ENCODE measurements around the gene RAD51C. TPM values are rescaled to one million over a fixed set of nuclear protein-coding genes. Genes with fewer than 3 reads are reported as not detected.
"Not testable (repeated sequence)": the region's sequence is repeated elsewhere in the genome, so short reads cannot be mapped to it uniquely, and the experiment has no call there.

RAD51C gene
- 31.1 and 33.6 TPM in 2 replicates for total RNA-seq

- DNase-seq (ENCODE audit: low read depth), result peak; percentile 71
Measured at GRCh38 chr17:58692239-58693055, at the start of gene RAD51C. TSS of gene RAD51C (plus strand) at chr17:58692602. CDS start at chr17:58692644, 42 bp downstream.

DNA sequence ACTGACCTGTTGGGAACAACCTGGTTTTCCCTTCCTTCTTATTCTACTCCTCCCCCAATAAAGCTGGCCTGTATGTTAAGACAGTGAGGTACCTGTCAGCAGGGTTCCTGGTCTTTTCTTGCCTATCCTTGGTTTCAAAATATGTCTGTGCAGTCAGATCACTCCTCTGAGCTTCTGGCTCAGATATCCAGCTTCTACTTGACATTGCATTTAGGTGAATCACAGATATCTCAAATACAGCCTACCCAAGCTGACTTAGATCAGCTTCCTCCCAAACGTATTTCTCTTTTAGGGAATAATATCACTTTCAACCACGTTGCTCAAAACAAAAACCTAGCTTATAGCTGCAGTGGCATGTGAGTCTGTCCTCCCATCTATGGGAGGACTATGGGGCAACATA, 49.3 kb upstream of the RAD51C start:
- DNase-seq (ENCODE audit: low read depth), result peak; percentile 53

DNA sequence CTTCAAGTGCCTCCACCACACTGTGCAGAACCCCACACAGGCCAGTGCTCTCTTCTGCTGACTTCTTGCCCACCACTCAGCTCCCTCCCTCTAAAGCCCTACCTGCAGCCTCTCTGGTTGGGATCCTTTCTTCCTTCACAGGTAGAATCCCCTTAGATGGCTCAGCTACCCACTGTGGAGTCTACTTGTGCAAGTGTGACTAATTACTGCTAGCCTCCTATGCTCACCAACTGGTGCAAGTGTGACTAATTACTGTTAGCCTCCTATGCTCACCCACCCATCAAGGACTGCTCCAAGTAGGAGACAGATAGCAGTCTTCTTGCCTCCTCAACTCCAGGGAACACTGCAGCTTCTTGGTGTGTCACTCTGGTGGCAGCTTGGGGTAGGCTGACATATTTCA, 44.2 kb upstream of the RAD51C start:
- peak; percentile 51 for DNase-seq (ENCODE audit: low read depth)

- peak; percentile 16 for DNase-seq (ENCODE audit: low read depth)
Measured at GRCh38 chr17:58657962-58658803, 34.2 kb upstream of the RAD51C start.

DNA sequence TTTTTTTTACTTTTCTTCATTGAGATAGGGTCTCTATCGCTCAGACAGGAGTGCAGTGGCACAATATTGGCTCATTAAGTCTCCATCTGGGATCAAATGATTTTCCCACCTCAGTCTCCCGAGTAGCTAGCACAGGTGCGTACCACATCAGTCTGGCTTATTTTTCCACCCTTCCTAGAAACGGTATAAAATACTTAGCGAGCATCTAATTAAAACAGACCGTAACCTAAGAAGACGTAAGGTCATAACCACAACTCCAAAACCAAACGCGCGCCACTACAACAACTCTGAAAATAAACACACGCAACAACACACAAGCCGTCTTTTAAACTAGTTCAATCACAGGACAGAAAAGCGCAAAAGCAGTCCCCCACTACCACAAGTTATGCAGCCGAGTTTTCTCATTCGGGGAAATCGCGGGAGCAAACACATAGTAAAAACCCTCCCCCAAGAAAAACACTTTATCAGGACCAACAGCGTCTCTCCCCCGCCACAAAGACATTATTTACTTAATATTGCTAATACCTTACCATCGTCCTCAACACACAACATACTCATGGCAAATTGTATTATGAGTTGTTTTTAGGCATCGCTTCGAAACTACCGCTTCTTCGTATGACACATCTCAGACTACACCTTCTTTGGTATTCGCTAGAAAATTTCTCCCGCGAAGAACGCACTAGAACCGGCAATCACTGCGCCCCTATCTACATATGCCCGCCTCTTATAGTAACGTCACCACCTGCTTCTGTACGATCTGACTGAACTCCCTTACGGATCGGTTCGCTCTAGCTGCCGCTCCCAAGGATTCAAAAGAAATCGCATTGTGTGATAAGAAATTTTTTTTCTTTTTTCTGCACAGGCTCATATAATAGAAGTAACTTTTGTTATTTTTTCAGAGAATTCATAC, 33.3 kb upstream of the RAD51C start:
- DNase-seq (ENCODE audit: low read depth), result peak; percentile 97

GRCh38 chr17:58659714-58660084, 32.7 kb upstream of the RAD51C start:
- DNase-seq (ENCODE audit: low read depth), result not testable (repeated sequence)

DNA sequence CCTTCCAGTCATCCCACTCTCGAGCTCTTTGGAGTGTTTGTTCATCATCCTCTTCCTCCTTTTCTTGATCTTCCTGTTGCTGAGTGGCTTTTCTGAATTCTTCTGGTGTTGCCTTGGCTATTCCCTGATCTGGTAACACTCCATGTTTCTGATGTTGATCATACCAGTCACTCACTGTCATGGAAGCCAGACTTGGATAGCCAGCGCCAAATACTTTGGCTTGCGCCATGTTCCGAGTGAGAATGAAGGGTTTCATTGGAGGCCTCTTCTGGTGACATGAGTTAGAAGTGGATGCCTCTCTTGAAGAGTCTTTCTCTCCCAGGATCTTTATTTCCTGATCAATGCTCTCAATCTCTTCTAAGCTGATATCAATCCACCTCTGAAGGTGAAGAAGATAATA, 31.8 kb upstream of the RAD51C start:
- DNase-seq (ENCODE audit: low read depth), result no peak

DNA sequence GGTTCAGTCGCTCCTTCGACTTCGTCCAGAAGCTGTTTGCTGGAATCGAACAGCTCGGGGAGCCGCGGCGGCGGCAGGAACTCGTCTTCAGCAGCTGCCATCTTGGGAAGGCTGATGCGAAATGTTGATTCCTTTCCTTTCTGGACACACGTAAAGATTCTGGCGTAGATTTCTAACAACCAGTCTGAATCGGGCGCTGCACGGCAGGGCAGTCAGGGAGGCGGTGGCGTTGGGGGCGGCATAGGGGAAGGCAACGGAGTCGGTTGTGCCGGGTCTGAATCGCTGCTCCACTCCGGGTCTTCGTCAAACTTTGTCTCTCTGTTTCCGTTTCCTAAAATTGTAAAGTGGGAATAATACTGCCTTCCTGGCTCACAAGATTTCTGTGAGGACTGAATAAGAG, 30.9 kb upstream of the RAD51C start:
- no peak for DNase-seq (ENCODE audit: low read depth)

GRCh38 chr17:58664302-58664701, 28.1 kb upstream of the RAD51C start:
- DNase-seq (ENCODE audit: low read depth), result no peak

- no peak for DNase-seq (ENCODE audit: low read depth)
Measured at GRCh38 chr17:58665946-58666857, 26.2 kb upstream of the RAD51C start.

DNA sequence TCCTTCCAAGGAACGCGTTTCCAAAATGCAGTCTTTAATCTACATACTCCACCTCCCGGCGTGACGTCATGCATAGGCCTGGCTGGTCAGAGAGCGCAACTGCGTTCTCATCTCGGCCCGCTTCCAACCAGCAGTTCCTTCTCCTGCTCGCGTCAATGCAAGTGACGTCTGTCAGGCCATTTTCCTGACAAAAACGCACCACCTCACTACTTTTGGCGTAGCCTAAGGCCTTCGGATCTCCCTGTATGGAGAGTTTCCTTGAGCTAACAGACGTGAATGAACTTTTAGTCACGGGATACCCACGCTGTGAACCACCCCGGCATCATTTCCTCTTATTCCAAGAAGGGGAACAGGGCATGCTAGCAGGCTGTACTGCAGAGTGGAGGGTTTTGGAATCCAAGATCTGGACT, 25.5 kb upstream of the RAD51C start:
- DNase-seq (ENCODE audit: low read depth), result peak; percentile 27

GRCh38 chr17:58667934-58668597, 24.3 kb upstream of the RAD51C start:
- peak; percentile 26 for DNase-seq (ENCODE audit: low read depth)

GRCh38 chr17:58668598-58668935, 23.8 kb upstream of the RAD51C start:
- no peak for DNase-seq (ENCODE audit: low read depth)

GRCh38 chr17:58669853-58670252, 22.5 kb upstream of the RAD51C start:
- DNase-seq (ENCODE audit: low read depth), result no peak

DNA sequence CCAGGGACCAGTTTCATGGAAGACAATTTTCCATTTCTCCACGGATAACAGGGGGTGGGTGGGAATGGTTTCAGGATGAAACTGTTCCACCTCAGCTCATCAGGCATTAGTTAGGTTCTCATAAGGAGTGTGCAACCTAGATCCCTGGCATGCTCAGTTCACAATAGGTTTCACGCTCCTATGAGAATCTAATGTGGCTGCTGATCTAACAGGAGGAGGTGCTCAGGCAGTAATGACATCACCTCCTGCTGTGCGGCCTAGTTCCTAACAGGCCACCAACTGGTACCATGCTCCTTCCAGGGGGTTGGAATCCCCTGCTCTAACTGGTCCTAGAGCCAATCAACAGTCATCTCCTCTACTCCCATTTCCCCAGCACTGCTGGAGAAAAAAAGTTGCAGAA, 20.4 kb upstream of the RAD51C start:
- DNase-seq (ENCODE audit: low read depth), result no peak

DNA sequence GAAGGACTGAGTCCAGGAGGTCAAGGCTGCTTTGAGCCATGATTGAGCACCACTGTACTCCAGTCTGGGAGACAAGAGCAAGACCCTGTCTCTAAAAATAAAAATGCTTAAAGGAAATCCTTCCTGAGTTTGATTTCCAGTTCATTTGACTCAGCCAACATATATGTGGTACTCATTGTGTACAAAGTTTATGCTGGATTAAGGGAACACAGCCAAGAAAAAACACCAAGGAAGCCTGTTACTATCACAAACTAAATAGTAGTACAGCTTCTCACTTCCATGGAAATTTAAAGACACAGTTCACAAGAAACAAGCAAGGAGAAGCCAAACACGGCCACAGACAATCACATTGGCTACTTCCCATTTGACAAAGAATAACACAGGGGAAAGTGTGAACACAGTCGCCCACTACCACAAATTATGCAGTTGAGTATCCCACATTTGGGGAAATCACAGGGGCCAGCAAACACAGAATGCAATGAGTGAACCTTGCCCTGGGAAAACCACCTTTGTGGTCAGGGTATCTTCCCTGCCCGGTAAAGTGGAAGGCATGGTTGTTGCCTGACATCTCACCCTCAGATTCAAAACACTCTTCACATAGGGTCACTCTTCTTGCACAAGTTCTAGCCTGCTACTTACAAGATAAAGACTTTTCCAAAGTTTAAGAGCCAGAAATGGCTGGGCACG, 15.1 kb upstream of the RAD51C start:
- DNase-seq (ENCODE audit: low read depth), result no peak

DNA sequence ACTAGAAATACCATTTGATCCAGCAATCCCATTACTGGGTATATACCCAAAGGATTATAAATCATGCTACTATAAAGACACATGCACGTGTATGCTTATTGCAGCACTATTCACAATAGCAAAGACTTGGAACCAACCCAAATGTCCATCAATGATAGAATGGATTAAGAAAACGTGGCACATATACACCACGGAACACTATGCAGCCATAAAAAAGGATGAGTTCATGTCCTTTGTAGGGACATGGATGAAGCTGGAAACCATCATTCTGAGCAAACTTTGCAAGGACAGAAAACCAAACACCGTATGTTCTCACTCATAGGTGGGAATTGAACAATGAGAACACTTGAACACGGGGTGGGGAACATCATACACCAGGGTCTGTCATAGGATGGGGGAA, 14.1 kb upstream of the RAD51C start:
- not testable (repeated sequence) for DNase-seq (ENCODE audit: low read depth)

DNA sequence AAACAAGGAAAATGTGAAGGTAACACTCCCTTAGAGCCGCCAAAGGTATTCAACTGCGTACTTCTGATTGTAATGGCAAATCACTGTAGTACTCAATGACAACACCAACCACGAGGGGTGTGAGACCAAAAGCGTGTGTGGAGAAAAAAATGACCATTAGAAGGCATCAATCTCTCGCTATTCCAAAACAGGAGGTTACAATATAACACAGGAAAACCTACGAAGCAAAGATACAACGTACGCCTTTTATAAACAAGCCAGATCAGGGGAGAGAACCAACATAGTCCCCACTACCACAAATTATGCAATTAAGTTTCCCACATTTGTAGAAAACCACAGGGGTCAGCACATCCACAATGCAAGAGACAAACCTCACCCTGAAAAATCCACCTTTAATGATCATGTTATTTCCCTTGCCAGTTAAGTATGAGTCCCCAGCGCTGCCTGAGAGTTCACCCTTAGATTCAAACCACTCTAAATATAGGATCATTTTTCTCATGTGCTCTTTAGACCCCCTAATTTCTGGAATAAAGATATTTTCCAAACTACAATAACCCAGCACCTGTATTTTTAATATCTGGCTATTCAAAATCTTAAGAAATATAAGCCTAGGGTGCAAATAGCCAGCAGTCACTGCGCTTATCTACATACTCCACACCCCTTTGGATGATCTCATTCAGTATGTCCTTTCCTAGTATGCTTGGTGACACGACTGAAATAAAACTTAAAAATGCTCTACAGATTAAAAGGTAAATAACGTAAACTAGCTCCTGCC, 13.0 kb upstream of the RAD51C start:
- DNase-seq (ENCODE audit: low read depth), result no peak

- DNase-seq (ENCODE audit: low read depth), result no peak
Measured at GRCh38 chr17:58680038-58680369, 12.4 kb upstream of the RAD51C start.
